ENCODE results near the gene STK24.

Gene STK24

DNA sequence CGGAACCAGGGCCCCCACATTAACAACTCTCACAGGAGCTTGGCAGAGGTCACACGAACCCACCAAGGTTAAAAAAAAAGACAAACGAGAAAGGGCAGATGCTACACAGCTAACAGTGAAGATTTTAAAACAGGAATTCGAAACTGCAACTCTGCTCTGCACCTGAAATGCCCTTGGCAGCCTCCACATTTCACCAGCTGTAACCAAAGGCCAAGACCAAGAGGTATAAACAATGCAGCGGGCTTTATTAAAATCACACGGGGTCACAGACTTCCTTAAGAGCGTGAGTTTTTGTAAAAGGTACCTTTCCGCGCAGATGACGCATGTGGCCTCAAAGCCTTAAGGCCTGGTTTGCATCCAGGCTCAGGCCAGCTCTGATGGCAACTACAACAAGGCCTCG is 88.2 kb downstream of the STK24 start:
- Histone ChIP-seq H3K9me2 (replicated peaks; ENCODE audit: insufficient read depth, low read length) (no peaks in the 10 kb centered on the region), H3K4me2 (ENCODE audit: low read depth, low read length, poor library complexity, severe bottlenecking) (peak overlapping the region; percentile 32), H3K9ac (ENCODE audit: low read length) (no peak overlapping the region), H3K27ac (ENCODE audit: low read depth, low read length) (no peak overlapping the region), H3F3A (ENCODE audit: insufficient read depth) (0 out of 2 replicates have a peak, but pooled peaks cover 6% of the 10 kb centered on the region), H3K27me3 (ENCODE audit: low read length) (no peaks in the 10 kb centered on the region), H3K79me2 (ENCODE audit: insufficient read depth, low read length) (peaks cover 19% of the 10 kb centered on the region), H2AFZ (ENCODE audit: low read depth, low read length, severe bottlenecking) (no peak overlapping the region), H4K20me1 (ENCODE audit: low read depth, low read length) (peaks cover 69% of the 10 kb centered on the region), H3K9me3 (ENCODE audit: insufficient read depth, low read length) (no peaks in the 10 kb centered on the region), H3K4me3 (ENCODE audit: insufficient read depth, low read length, poor library complexity, severe bottlenecking) (no peak overlapping the region), H3K36me3 (ENCODE audit: low read length) (no peaks in the 10 kb centered on the region)
- TF ChIP-seq, protein P1, sequence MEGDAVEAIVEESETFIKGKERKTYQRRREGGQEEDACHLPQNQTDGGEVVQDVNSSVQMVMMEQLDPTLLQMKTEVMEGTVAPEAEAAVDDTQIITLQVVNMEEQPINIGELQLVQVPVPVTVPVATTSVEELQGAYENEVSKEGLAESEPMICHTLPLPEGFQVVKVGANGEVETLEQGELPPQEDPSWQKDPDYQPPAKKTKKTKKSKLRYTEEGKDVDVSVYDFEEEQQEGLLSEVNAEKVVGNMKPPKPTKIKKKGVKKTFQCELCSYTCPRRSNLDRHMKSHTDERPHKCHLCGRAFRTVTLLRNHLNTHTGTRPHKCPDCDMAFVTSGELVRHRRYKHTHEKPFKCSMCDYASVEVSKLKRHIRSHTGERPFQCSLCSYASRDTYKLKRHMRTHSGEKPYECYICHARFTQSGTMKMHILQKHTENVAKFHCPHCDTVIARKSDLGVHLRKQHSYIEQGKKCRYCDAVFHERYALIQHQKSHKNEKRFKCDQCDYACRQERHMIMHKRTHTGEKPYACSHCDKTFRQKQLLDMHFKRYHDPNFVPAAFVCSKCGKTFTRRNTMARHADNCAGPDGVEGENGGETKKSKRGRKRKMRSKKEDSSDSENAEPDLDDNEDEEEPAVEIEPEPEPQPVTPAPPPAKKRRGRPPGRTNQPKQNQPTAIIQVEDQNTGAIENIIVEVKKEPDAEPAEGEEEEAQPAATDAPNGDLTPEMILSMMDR (IDR thresholded peaks at IDR 0.05; ENCODE audit: insufficient read depth, low read length, poor library complexity, severe bottlenecking) = no peak
- TF ChIP-seq EZH2phosphoT487 (conservative IDR thresholded peaks at IDR 0.05; ENCODE audit: low read length) = no peak

DNA sequence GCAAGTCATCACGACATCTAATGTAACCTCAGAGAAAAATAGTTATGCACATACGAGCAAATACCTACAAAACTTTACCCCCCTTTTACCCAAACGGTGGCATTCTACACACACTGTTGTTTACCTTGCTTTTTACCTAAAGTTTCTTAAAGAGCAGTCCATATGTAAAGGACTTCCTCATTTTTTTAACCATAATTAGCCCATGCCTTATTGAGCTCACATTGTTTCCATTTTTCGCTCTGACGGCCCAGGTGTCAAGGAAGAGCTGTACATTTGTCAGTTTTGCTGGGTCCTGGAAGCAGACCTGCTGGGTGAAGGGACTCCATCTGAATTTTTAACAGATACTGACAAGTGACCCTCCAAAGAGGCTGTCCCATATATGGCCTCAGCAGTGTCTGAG is 89.4 kb downstream of the STK24 start:
- no peaks in the 10 kb centered on the region for H3K36me3 ChIP-seq (ENCODE audit: low read length)
- H3K79me2 ChIP-seq (ENCODE audit: insufficient read depth, low read length) = peaks cover 19% of the 10 kb centered on the region
- no peak overlapping the region for H3K27ac ChIP-seq (ENCODE audit: low read depth, low read length)
- no peak overlapping the region for H3K4me2 ChIP-seq (ENCODE audit: low read depth, low read length, poor library complexity, severe bottlenecking)
- TF ChIP-seq EZH2phosphoT487 (conservative IDR thresholded peaks at IDR 0.05; ENCODE audit: low read length) = no peak
- TF ChIP-seq, protein P1 (IDR thresholded peaks at IDR 0.05; ENCODE audit: insufficient read depth, low read length, poor library complexity, severe bottlenecking) = no peak
- no peaks in the 10 kb centered on the region for H3K9me2 ChIP-seq (replicated peaks; ENCODE audit: insufficient read depth, low read length)
- no peaks in the 10 kb centered on the region for H3K9me3 ChIP-seq (ENCODE audit: insufficient read depth, low read length)
- H3K4me3 ChIP-seq (ENCODE audit: insufficient read depth, low read length, poor library complexity, severe bottlenecking) = no peak overlapping the region
- H3K9ac ChIP-seq (ENCODE audit: low read length) = no peak overlapping the region
- H3F3A ChIP-seq (ENCODE audit: insufficient read depth) = 0 out of 2 replicates have a peak, but pooled peaks cover 6% of the 10 kb centered on the region
- no peaks in the 10 kb centered on the region for H3K27me3 ChIP-seq (ENCODE audit: low read length)
- no peak overlapping the region for H2AFZ ChIP-seq (ENCODE audit: low read depth, low read length, severe bottlenecking)
- peaks cover 62% of the 10 kb centered on the region for H4K20me1 ChIP-seq (ENCODE audit: low read depth, low read length)

DNA sequence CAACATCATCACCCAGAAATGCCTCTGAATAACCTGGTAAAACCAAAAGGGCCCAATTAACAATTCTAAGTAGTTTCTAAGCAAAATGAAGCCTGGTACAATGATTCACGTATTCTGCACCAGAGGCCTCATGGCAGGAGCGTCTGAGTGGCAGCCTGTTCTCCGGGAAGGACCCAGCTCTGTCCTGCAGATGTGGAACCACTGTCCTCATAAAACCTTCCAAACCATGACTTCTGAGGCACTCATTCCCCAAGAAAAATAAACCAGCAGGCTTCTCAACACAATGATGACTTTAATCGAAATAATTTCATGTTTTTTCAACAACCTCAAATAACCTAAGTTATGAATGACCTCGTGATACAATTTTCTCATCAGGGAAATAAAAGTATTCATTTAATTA is 89.9 kb downstream of the STK24 start:
- no peak overlapping the region for H3K4me3 ChIP-seq (ENCODE audit: insufficient read depth, low read length, poor library complexity, severe bottlenecking)
- no peak for TF ChIP-seq EZH2phosphoT487 (conservative IDR thresholded peaks at IDR 0.05; ENCODE audit: low read length)
- TF ChIP-seq, protein P1 (IDR thresholded peaks at IDR 0.05; ENCODE audit: insufficient read depth, low read length, poor library complexity, severe bottlenecking) = no peak

More for the DNA sequence above, 89.9 kb downstream of the STK24 start:
- Histone ChIP-seq H3K79me2 (ENCODE audit: insufficient read depth, low read length) (peaks cover 19% of the 10 kb centered on the region), H3K36me3 (ENCODE audit: low read length) (no peaks in the 10 kb centered on the region), H3K27ac (ENCODE audit: low read depth, low read length) (no peak overlapping the region), H4K20me1 (ENCODE audit: low read depth, low read length) (peaks cover 62% of the 10 kb centered on the region), H3F3A (ENCODE audit: insufficient read depth) (0 out of 2 replicates have a peak, but pooled peaks cover 6% of the 10 kb centered on the region), H3K9me2 (replicated peaks; ENCODE audit: insufficient read depth, low read length) (no peaks in the 10 kb centered on the region), H3K9me3 (ENCODE audit: insufficient read depth, low read length) (no peaks in the 10 kb centered on the region), H3K4me2 (ENCODE audit: low read depth, low read length, poor library complexity, severe bottlenecking) (no peak overlapping the region), H3K9ac (ENCODE audit: low read length) (no peak overlapping the region), H3K27me3 (ENCODE audit: low read length) (no peaks in the 10 kb centered on the region), H2AFZ (ENCODE audit: low read depth, low read length, severe bottlenecking) (no peak overlapping the region)

Measured in SU-DHL-6 (cell line).